Activated naive CD8-positive, alpha-beta T cell (primary cell): ENCODE data around the gene ALOXE3.

Experiments
- H3K27ac Mint-ChIP-seq: one replicate; pipeline ENCODE4 v1.8.0; 2021; ENCODE audit warnings: mixed read lengths
- H3K27me3 Mint-ChIP-seq: one replicate; pipeline ENCODE4 v1.8.0; 2021; ENCODE audit warnings: mixed read lengths
- H3K36me3 Mint-ChIP-seq: one replicate; pipeline ENCODE4 v1.8.0; 2021; ENCODE audit warnings: mixed read lengths
- H3K4me1 Mint-ChIP-seq: one replicate; pipeline ENCODE4 v1.8.0; 2021; ENCODE audit warnings: low read depth, mixed read lengths
- H3K4me3 Mint-ChIP-seq: one replicate; pipeline ENCODE4 v1.8.0; 2021; ENCODE audit warnings: mild to moderate bottlenecking, mixed read lengths
- H3K9me3 Mint-ChIP-seq: one replicate; pipeline ENCODE4 v1.8.0; 2021; ENCODE audit warnings: low read depth, mixed read lengths

The ALOXE3 gene

DNA sequence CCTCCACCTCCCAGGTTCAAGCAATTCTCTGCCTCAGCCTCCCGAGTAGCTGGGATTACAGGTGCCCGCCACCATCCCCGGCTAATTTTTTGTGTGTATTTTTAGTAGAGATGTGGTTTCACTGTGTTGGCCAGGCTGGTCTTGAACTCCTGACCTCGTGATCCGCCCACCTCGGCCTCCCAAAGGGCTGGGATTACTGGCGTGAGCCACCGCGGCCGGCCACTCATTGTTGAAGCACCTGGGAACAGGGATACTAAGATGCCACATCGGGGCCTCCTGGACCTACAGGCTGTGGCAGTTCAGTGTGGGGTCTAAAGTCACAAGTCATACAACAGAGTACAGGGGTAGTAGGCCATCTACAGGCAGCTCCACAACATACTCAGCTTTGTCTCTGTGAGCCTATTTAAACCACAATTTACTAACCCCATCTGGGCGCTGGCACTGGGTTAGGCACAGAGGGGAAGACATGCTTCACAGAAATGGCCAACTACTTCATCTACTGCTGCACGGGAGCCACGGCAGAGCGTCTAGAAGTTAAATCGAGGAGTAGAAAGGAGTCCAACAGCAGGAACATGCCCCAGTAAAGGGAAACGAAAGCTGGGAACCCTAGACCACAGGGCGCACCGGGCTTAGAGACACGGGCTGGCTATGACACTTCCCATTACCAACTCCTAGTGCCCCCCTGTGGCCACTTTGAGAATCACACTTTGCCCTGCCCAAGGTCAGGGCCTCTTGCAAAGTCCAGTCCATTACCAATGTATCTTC, 40.1 kb upstream of the ALOXE3 start:
- H3K9me3 Mint-ChIP-seq, result no peaks in the 10 kb centered on the region
- peaks cover 2% of the 10 kb centered on the region for H3K36me3 Mint-ChIP-seq

DNA sequence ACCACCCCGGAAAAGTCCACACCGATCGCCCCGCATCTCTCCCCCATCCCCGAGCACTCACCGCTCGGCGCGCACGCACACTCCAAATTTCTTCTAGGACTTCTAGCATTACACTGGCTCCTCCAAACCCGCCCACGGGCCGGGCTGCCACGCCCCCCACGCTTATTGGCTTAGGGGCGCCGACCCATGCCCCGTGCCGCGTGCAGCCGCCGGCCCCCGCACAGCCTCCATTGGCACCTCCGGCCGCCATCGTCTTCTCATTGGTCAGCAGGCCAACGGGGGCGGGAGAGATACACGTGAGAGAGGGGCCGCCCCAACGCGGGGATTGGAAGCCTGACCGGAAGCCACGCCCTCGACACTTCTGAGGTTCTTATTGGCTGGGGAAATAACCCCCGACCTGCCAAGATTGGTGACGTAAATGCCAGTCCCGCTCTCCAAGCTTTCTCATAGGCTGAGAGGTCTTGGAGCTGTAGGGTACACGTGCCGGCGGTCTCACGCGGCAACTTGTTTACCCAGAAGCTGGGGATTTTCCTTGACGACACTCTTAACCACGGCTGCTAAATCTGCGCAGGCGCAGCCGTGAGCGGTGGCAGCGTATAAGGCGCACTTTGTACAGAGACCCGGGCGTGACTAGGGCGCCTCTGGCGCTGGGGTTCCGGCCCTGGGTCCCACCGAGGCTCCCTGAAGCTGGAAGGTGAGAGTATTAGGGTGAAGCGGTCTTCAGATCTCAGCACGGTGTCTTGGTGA, 38.1 kb upstream of the ALOXE3 start:
- no peaks in the 10 kb centered on the region for H3K36me3 Mint-ChIP-seq
- peaks cover 36% of the 10 kb centered on the region for H3K4me1 Mint-ChIP-seq
- H3K4me3 Mint-ChIP-seq, result no peak overlapping the region
- H3K27ac Mint-ChIP-seq, result no peak overlapping the region
- H3K9me3 Mint-ChIP-seq, result no peaks in the 10 kb centered on the region
- no peaks in the 10 kb centered on the region for H3K27me3 Mint-ChIP-seq

More for the DNA sequence above, 40.1 kb upstream of the ALOXE3 start:
- Mint-ChIP-seq H3K4me1 (peaks cover 38% of the 10 kb centered on the region), H3K4me3 (peak overlapping the region; percentile 64), H3K27ac (peak overlapping the region; percentile 73), H3K27me3 (no peaks in the 10 kb centered on the region)

DNA sequence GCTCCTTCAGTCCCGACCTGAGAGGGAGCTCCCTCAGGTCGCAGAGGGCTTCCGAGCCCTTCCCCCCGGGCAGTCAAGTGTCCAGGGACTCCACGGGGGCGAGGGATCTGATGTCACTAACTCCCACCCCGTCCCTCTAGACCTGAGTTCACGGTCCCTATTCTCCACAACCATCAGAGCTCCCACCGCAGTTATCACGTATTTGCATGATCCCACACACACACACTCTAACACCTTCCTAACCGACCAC, 37.6 kb upstream of the ALOXE3 start:
- no peak overlapping the region for H3K27ac Mint-ChIP-seq
- H3K9me3 Mint-ChIP-seq, result no peaks in the 10 kb centered on the region
- peaks cover 32% of the 10 kb centered on the region for H3K4me1 Mint-ChIP-seq
- no peaks in the 10 kb centered on the region for H3K27me3 Mint-ChIP-seq
- H3K36me3 Mint-ChIP-seq, result no peaks in the 10 kb centered on the region
- no peak overlapping the region for H3K4me3 Mint-ChIP-seq

DNA sequence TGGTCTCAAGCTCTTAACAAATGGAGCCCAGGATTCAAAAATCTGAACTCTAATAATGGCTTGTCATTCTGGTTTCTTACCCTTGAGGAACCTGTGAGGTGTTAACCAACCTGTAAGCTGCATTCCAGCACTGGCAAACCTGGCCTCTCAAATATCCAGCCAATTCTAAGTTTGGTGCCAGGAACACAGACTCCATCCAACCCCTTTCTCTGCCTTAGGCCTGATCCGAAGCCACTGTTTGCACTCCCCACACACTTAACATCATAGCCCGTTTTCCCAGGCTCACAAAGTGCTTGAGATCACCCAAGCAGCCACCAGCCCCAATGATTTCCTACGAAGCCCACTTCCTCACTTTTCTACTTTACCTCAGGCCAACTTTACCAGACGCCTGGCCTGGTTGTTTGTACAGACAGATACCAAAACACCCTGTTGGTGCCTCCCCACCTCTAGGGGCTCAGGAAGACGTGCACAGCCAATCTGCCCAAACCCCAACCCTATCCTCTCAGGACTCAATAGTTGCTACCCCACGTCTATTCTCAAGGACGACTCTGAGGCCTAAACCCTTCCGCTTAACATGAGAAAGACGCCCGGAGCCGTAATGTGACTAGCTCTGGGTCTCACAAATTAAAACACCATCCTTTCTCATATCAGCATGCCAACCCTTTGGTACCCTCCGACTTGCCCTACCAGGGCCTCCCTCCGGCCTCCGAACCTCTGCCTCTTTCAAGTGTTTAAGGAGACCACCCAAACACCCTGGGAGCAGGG, 37.1 kb upstream of the ALOXE3 start:
- Mint-ChIP-seq H3K36me3 (no peaks in the 10 kb centered on the region), H3K27ac (no peak overlapping the region), H3K4me3 (no peak overlapping the region), H3K9me3 (no peaks in the 10 kb centered on the region), H3K4me1 (peaks cover 30% of the 10 kb centered on the region), H3K27me3 (no peaks in the 10 kb centered on the region)

DNA sequence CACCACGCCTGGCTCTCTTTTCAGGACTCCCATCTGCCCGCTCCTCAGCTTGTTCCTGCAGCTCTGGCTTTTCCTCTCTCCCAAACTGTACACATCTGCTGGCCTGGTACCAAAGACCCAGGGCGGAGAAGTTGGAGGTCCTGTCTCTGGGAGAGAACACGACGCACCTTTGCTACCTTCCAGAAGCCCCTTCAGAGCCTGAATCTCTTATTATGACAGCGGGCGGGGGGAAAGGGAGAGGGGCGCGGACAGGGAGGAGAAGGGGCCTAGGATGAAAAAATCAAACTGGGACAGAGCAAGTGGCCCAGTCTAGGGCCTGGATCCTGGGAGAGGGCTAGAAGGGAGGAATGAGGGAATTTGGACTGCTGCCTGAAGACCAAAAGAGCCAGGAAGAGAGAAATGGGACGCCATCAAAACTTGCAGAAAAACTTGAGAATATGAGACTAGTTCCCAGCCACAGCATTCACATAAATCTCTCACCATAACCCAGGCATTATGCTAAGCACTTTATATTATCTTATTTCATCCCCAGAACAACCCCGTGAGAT, 36.4 kb upstream of the ALOXE3 start:
- no peaks in the 10 kb centered on the region for H3K9me3 Mint-ChIP-seq
- H3K27me3 Mint-ChIP-seq, result no peaks in the 10 kb centered on the region
- no peaks in the 10 kb centered on the region for H3K36me3 Mint-ChIP-seq
- H3K27ac Mint-ChIP-seq, result no peak overlapping the region
- peaks cover 25% of the 10 kb centered on the region for H3K4me1 Mint-ChIP-seq
- H3K4me3 Mint-ChIP-seq, result no peak overlapping the region

DNA sequence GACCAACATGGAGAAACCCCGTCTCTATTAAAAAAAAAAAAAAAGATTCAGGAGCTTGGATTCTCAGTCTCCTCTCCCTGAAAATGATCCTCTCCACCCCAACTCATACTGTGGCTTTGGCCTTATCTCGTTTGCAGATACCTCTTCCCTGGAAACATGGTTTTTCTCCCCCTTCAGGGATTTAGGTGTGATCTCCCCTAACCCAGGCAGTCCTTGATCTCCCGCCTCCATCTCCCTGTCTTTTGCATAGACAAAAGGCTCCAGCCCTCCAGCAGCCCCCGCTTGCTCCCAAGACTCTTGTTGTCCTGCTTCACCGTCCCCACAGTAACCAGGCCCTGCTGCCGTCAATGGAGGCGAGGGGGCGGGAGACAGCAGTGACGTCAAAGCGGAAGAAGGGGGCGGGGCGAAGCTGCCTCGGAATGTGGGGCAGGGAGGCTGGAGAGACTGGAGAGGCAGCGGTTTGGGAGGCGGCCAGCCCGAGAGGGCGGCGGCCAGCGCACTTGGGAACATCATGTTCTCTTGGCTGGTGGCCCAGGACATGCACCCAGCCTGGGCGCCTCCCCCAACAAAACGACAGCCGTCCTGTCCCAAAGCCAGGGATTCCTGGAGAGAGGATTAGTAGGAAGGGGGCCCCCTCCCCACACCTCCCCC, 35.8 kb upstream of the ALOXE3 start:
- no peaks in the 10 kb centered on the region for H3K27me3 Mint-ChIP-seq
- H3K36me3 Mint-ChIP-seq, result no peaks in the 10 kb centered on the region
- H3K9me3 Mint-ChIP-seq, result no peaks in the 10 kb centered on the region
- H3K27ac Mint-ChIP-seq, result no peak overlapping the region
- peak overlapping the region; percentile 94 for H3K4me3 Mint-ChIP-seq
- H3K4me1 Mint-ChIP-seq, result peaks cover 22% of the 10 kb centered on the region

DNA sequence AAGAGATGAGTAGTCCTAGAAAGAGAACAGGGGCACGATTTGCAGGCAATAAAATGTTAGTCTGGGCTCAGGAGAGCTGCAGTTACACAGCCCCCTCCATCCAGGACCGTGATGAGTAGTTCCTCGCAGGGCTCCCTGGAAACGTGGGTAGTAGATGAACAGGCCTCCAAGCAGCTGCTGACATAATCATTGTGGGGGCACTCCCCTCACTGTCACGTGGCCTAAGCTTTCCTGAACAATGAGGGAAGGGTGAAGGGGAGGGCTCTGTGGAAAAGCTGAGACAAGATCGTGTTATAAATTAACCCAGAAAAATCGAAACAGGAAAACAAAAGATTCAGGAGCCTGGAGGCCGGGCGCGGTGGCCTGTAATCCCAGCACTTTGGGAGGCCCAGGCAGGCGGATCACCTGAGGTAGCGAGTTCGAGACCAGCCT, 35.2 kb upstream of the ALOXE3 start:
- Mint-ChIP-seq H3K4me1 (peaks cover 17% of the 10 kb centered on the region), H3K27me3 (no peaks in the 10 kb centered on the region), H3K27ac (no peak overlapping the region), H3K36me3 (no peaks in the 10 kb centered on the region), H3K4me3 (peak overlapping the region; percentile 94), H3K9me3 (no peaks in the 10 kb centered on the region)

DNA sequence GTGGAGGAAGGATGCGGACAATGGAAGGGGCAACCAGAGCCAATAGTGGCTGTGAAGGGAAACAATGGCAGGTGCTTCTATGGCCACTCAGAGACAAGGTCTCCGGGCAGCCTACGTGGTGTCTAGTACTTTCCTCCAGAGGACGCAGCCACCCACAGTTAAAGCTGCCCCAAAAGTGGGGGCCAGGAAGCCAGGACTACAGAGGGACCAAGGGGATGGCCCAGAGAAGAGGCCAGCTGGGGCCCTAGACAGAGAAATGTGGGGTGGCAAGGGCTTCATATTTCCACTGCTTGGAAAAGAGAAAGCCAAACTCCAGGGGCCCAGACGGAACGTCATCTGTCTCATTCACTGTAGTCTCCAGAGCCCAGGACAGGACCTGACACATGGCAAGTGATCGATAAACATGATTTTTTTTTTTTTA, 34.7 kb upstream of the ALOXE3 start:
- Mint-ChIP-seq H3K4me1 (peaks cover 15% of the 10 kb centered on the region), H3K27ac (no peak overlapping the region), H3K27me3 (no peaks in the 10 kb centered on the region), H3K4me3 (peak overlapping the region; percentile 94), H3K9me3 (no peaks in the 10 kb centered on the region), H3K36me3 (no peaks in the 10 kb centered on the region)

DNA sequence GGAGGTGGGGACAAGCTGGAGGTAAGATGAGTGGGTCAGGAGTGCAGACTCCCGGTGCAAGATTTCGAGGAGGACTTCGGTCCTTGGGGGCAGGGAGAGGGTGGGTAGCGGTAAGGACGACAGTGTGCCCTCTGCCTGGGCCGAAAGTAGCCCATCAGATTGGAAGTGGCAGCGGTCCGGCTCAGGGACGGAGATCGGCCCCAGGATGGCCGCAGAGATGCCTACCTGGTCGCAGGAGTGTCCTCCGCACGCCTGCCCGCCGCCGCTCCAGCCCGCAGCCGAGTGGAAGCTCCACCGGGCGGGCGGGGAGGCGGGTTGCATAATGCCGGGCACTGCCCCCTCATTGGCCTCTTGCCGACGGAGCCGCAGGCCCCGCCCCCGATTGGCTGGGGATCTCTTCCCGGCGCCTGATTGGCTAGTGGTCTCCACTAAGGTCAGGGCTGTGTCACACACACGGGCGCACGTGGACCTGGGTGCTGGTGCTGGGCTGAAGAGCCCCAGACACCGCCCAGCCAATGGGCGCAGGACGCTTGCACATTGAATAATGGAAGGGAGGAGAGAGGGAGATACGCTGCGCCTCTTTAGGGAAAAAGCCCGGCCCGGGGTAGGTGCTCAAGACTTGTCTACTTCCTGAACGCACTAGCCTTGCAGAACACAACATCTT, 33.9 kb upstream of the ALOXE3 start, which contains the start of gene PER1:
Gene PER1, minus strand, starts transcription at position 293 of the 664 bp plus-strand sequence. CDS start 1,698 bp downstream, outside the sequence.
- Mint-ChIP-seq H3K4me1 (peaks cover 13% of the 10 kb centered on the region), H3K4me3 (peak within 1 kb of the TSS; percentile 94), H3K27ac (no peak within 1 kb of the TSS), H3K27me3 (no peaks in the 10 kb centered on the region), H3K36me3 (no peaks in the 10 kb centered on the region), H3K9me3 (no peaks in the 10 kb centered on the region)

DNA sequence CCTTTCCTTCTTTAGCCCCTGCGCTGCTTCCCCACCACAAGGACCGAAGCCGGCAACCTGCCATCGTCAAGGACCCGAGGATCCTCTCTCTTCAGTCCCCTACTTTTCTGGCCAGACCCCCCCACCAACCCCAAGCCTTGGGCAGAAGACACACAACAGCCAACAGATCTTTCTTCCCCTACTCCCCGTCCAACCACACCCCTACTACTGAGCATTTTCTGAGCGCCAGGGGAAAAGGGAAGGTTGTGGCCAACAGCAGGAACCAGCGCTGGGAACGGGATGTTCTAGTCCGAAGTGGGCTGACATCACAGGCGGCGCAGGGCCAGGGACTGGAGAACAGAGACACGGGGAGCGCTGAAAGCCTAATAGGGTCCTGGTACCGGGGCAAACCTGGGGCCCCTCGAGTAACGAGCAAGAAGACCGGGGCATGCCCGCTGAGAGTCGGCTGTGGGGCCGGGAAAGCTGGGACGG, 33.4 kb upstream of the ALOXE3 start:
- Mint-ChIP-seq H3K9me3 (no peaks in the 10 kb centered on the region), H3K27me3 (no peaks in the 10 kb centered on the region), H3K27ac (no peak overlapping the region), H3K36me3 (no peaks in the 10 kb centered on the region), H3K4me1 (peaks cover 15% of the 10 kb centered on the region), H3K4me3 (peak overlapping the region; percentile 94)

DNA sequence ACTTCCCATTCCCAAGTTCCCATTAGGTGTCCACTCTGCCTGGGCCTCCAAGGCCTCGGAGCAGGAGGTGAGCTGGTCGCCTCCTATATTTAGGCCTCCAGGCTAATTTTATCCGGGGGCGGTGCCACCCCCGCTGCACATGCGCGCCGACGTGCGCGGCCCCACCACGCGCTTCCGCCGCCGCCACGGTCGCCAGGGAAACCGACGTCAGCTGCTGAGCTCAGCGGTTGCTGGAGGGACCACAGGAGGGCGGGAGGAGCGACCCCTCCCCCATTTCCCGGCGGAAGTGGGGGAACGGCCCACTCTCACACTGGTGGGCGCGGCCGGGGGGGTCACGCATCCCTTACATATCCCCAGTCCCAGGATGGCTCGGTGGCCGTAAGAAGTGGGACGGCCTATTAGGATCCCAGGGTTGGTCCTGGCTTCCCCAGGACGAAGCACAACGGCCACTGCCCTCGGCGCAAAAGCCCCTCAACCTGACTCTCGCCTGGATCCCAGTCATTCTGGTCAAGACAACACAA, 32.9 kb upstream of the ALOXE3 start:
- H3K27ac Mint-ChIP-seq, result peak overlapping the region; percentile 28

DNA sequence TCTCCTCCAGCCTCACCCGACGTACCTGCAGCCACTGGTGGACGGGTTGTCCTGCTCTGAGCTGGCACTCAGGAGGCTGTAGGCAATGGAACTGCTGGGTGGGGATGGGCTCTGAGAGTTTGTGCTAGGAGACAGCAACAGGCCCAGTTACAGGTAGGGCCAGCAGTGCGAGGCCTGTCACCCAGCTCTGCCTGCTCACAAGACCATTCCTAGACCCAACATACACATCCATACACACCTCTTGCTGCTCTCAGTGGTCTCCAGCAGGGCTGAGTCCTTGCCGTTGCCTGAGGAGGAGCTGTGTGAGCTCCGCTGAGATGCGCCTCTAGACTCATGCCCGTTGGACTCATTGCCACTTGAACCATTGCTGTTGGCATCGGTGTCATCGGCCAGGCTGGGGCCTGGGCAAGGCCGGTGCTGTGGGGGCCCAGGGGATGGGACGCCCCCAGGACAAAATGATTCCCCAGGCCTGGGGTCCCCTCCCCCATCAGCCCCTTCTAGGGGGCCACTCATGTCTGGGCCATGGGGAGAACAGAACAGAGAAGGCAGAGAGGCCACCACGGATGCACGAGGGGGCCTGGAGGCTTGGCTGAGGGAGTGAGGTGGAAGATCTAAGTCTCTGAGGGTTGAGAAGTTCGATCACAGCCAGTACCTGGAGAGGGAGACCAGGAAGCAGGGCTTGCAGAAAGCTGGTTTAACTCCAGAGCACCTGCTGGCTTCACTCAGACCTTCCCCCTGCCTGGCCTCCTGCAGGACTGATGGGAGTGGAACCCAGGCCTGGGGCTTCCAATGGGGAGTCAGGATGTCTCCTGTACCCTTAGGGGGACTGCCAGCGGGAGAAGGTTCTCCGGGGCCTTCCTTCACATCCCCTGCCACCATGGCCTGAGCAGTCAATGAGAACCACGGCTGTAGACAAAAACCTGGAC, 32.1 kb upstream of the ALOXE3 start:
- H3K9me3 Mint-ChIP-seq, result no peaks in the 10 kb centered on the region
- H3K4me3 Mint-ChIP-seq, result peak overlapping the region; percentile 94
- no peaks in the 10 kb centered on the region for H3K27me3 Mint-ChIP-seq
- peak overlapping the region; percentile 28 for H3K27ac Mint-ChIP-seq
- H3K36me3 Mint-ChIP-seq, result no peaks in the 10 kb centered on the region
- H3K4me1 Mint-ChIP-seq, result peaks cover 15% of the 10 kb centered on the region

More for the DNA sequence above, 32.9 kb upstream of the ALOXE3 start:
- Mint-ChIP-seq H3K4me3 (peak overlapping the region; percentile 94), H3K36me3 (no peaks in the 10 kb centered on the region), H3K27me3 (no peaks in the 10 kb centered on the region), H3K9me3 (no peaks in the 10 kb centered on the region), H3K4me1 (peaks cover 15% of the 10 kb centered on the region)
